ENCODE data around the gene KCNG1. TPM values are rescaled to one million over a fixed set of nuclear protein-coding genes. Genes with fewer than 3 reads are reported as not detected.

KCNG1 gene
- total and polyA plus RNA-seq, 2 of the 13 experiments (the other 11 are each of a cell fraction or from before 2014, with no cell fraction given), result not detected

GRCh38 chr20:50958615-50959542 is 64.0 kb downstream of the KCNG1 start, which contains the start of gene MOCS3 (continued):
- TF ChIP-seq MTF1 (CRISPR knock-in tag; IDR thresholded peaks at IDR 0.05) (peak; percentile 58; the same call in 1 of the 2 replicates), ONECUT2 (CRISPR knock-in tag; IDR thresholded peaks at IDR 0.05) (peak; percentile 54; the same call in 1 of the 2 replicates), PRMT3 (CRISPR knock-in tag; IDR thresholded peaks at IDR 0.05; ENCODE audit: borderline replicate concordance, low read depth) (no peak), HMG20A (CRISPR knock-in tag; IDR thresholded peaks at IDR 0.05; ENCODE audit: borderline replicate concordance) (no peak), ATM (IDR thresholded peaks at IDR 0.05; ENCODE audit: borderline replicate concordance) (no peak), BHLHE40 (IDR thresholded peaks at IDR 0.05; ENCODE audit: low read length) (peak; percentile 99), ZFP36L2 (CRISPR knock-in tag; IDR thresholded peaks at IDR 0.05) (0 out of 2 replicates have a peak, but pooled peaks have one; percentile 70), GATA4 (IDR thresholded peaks at IDR 0.05; ENCODE audit: borderline replicate concordance, low read depth) (0 out of 2 replicates have a peak, but pooled peaks have one; percentile 7), MED13 (CRISPR knock-in tag; IDR thresholded peaks at IDR 0.05) (peak; percentile 61; the same call in 1 of the 2 replicates), KLF16 (CRISPR knock-in tag; IDR thresholded peaks at IDR 0.05) (0 out of 4 replicates have a peak, but pooled peaks of 1 of the 2 experiments have one; percentile 28), ZNF142 (CRISPR knock-in tag; IDR thresholded peaks at IDR 0.05) (no peak), ZBTB40 (IDR thresholded peaks at IDR 0.05) (peak; percentile 95), ZBTB40 (CRISPR knock-in tag; IDR thresholded peaks at IDR 0.05) (peak; percentile 9; the same call in 1 of the 2 replicates)
